ENCODE data around the gene DNMBP. TPM values are rescaled to one million over a fixed set of nuclear protein-coding genes. Genes with fewer than 3 reads are reported as not detected.
A peak's percentile ranks its signal among the peaks of the same experiment; 100 is the strongest.
"Not testable (repeated sequence)": the region's sequence is repeated elsewhere in the genome, so short reads cannot be mapped to it uniquely, and the experiment has no call there.

Gene DNMBP
- total RNA-seq, 1 experiment from 2014 or later, result 14.4 TPM

DNA sequence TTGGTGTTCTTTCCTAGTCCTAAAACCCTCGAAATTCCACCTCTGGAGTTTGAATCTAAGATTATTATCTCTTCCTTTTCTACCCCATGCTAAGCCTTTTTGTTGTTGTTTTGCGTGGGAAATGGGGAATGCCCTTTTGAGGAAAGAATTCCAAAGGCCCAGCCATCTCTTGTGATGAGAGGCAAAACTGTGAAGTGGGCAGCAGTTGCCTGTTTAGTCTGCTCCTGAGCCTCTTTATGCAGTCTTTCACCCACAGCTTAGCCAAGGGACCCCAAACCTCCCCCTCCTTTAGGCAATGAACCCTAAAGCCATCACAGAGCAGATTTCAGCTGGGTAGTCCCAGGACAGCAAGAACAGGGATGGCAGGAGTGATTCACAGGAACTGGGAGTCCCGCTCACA is 95.5 kb downstream of the DNMBP start:
- DNase-seq (ENCODE audit: low spot score), result no peak

DNA sequence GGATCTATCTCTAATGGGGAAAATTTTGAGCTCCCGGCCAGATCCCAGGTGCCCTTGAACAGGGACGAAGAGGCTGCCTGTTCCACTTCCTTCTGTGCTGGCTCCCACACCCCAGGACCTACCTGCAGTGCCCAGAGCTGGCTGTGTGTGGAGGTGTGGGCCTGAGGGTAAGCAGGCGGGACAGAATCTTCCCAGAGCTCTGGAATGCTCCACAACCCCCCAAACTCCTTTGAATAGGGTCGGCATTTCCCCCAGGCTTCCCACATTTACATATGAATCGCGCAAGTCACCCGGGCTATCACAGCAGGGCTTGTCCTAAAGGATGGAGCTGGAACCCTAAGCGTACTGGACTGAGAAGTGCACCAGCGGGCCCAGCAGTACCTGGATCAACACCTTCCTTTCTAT is 95.9 kb downstream of the DNMBP start:
- DNase-seq (ENCODE audit: low spot score), result no peak

DNA sequence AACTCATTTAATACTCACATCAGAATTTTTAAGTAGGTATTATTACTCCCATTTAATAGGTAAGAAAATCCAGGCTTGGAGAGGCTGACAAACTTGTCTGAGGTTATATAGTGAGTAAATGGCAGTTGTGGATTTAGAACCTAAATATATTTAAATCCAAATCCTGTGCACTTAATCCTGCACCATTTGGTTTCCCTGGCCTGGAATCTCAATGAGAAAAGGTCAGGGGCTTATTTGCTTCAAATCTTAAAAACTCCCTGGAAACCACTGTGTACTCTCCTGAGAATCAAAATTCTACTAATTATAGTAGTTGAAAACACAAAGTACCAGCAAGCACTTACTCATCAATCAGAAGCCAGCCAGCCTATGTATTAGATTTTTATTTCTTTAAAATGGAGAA is 97.7 kb downstream of the DNMBP start:
- no peak for DNase-seq (ENCODE audit: low spot score)

DNA sequence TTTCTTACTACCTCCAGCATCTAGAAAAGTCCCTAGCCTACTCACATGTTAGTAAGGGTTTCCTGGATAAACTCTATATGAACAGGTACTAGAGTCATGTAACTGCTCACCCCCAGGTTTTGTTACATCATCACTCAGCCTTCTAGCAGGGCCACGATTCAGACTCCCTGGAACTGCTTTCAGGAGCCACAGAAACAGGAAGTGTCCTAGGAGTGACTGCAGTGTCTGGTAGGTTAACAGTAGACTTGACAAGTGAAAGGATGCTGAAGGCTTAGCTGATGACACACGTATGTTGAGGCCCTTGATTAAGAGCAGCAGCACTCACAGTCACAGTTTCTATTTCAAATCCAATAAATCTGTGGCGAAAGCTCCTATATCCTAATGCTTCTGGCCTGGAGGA is 101.2 kb downstream of the DNMBP start:
- no peak for DNase-seq (ENCODE audit: low spot score)

DNA sequence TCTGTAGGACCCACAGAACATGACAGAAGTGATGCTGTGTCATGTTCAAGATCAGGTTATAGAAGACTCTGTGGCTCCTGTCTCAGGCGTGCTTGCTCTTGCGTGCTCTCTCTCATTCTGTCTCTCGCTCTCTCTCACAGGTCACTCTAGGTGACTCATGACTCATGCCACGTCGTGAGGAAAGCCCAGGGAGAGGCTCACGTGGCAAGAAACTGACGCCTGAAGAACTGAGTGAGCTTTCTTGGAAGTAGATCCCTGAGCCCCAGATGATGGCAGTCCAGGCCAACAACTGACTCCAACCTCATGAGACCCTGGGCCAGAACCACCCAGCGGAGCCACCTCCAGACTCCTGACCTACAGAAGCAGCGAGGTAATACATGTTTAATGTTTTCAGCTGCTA is 103.3 kb downstream of the DNMBP start:
- peak; percentile 29 for DNase-seq (ENCODE audit: low spot score)

DNA sequence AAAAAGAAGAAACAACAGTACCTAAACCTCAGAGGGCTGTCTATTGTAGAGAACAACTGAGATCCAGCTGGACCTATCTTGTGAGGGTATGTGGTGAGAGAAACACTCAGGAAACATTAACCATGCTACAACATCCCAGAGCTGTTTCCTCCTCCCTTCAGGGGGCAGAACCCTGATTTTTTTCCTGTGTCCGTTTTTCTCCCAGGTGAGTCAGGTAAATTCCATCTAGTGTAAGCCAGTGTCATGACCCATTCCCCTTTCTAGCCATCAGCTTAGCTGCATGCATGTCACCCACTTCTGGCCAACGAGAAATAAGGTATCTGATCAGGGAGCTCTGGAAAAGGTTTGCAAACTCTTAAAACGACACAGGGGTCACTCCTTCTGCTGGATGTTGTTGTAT is 103.8 kb downstream of the DNMBP start:
- DNase-seq (ENCODE audit: low spot score), result no peak

DNA sequence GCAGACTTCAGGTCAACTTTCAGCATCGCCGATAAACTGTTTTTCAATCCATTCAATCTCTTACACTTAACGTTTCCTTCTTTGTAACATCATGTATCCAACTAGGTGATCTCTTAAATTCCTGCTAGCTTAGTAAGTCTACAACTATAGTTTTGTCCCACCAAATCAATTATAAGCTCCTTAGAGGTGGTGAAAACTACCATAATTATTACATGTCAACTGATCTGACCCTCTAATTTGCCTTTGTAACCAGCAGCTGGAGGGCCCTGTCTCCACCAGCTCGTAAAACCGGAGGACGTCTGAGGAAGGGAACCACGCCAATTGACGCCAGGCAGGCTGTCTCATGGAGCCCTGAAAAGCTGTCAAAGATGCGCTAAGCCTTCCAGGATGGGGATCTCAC is 113.9 kb downstream of the DNMBP start:
- DNase-seq (ENCODE audit: low spot score), result no peak

DNA sequence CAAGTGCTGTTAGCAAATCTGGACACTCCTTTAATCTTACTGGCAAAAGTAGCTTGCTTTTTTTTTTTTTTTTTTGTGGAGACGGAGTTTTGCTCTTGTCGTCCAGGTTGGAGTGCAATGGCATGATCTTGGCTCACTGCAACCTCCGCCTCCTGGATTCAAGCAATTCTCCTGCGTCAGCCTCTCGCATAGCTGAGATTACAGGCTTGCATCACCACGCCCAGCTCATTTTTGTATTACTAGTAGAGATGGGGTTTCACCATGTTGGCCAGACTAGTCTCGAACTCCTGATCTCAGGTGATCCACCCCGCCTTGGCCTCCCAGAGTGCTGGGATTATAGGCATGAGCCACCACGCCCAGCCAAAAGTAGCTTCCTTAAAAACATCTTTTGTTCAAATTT is 114.7 kb downstream of the DNMBP start:
- DNase-seq (ENCODE audit: low spot score), result not testable (repeated sequence)

DNA sequence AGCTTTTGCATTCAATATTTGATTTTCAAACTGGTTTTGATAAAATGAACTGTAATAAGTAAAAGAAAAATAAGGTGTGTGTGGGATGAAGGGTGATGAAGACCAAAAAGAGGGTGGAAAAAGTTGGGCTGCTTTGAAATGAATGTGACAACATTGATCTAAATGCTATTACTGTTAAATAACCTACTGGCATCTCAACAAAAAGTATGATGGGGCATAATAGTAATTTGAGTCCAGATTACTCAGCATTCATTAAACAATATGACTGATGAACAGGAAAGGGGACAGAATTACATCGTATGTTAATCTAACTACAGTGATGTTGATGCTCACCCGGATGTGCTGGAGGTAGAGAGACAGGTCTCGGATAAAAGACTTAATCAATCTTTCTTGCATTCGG is 115.1 kb downstream of the DNMBP start:
- DNase-seq (ENCODE audit: low spot score), result no peak

DNA sequence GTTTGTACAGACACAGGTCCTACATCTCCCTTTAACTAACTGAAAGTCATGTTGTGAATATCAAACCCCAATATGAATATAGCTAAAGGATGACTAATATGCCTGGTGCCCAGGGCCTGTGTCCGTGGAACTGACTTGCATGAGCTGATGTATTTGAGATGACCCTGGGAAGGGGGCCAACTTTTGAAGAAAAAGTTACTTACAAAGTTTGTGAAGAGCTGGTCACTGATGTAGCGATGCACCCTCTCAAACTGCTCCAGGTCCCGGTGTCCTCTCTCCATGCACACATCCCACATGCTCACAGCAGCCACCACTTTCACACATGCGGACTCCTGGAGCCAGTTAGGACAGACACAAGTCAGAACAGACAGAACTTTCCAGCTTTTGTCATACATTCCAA is 121.1 kb downstream of the DNMBP start:
- DNase-seq (ENCODE audit: low spot score), result no peak

DNA sequence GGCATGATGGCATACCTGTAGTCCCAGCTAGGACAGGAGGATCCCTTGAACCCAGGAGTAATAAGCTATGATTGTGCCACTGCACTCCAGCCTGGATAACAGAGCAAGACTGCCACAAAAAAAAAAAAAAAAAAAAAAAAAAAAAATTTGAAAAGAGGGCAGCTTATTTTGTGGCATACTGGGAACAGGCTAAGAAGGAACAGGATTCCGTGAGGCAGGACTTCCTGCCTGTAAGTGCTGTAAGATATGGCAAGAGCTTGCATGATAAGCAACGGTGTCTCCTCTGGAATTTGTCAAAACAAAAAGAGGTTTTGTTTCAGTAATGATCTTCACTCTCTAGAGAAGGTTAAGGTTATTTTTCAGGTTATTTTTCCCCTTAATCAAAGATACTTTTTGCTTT is 126.2 kb downstream of the DNMBP start:
- DNase-seq (ENCODE audit: low spot score), result no peak

DNA sequence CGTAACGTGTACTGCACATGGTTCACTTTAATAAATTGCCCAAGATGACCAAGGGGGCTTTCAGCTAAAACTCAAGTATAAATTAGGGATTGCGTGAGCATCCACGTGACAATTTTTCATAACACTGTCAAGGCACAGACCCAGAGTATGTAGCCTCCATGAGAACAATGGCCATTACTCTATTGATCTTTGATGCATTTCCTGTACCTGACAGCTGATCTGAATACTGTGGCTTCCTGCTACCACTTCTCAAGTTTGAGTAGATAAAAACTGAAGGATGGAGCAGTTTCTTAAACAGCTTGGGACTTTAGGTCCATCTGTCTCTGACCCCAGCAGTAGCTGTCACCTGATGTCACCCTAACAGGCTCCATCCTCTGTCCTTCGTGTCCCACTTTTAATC is 128.4 kb downstream of the DNMBP start:
- no peak for DNase-seq (ENCODE audit: low spot score)

DNA sequence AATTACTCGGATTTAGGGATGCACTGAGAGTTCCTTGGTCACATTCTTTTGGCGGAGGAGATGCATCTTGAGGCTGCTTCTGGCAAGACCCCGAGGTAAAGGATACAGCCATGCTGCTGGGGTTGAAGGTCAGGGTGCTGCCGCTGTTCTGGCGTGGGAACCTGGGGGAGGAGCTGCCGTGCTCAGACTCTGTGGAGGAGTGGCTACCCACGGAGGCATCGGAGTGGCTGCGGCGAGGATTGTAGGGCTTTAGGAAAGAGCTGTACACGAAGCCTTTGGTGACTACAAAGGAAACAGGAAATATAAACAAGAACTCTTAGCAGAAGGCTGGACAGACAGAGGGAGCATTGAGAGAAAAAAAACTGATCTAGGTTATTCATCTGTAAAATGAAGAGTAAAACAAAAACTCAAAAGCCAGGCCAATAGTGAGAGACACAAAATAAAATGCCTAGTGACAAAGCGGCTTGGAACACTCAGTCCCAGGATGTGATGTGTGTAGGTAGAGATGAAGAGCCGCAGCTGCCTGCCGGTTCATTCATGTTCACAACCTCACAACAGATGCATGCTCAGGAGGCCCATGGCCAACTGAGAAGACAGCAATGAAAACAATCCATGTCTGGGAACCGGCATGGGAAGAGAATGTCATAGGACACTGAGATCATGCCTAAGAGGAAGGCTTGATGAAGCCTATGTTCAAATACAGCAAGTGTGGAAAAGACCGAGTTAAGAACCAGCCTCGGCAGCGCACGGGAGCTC is 129.5 kb downstream of the DNMBP start:
- DNase-seq (ENCODE audit: low spot score), result no peak

DNA sequence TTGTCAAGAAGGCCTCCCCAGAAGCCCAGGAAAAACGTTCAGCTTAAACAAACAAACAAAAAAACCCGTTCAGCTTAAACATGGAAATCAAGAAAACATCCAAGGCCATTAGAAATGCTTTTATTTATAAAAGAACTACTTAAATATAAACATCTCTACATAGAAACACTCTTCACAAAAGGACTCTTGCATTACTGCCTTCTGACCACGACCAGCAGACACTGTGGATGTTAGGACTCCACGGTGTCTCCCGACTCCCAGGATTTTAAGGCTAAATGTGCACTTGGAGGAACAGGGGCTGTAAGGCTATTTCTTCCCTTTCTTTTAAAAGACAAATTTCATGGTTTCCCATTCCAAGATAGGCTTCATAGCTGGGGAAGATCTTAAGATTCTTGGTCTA is 134.3 kb downstream of the DNMBP start:
- DNase-seq (ENCODE audit: low spot score), result no peak

DNA sequence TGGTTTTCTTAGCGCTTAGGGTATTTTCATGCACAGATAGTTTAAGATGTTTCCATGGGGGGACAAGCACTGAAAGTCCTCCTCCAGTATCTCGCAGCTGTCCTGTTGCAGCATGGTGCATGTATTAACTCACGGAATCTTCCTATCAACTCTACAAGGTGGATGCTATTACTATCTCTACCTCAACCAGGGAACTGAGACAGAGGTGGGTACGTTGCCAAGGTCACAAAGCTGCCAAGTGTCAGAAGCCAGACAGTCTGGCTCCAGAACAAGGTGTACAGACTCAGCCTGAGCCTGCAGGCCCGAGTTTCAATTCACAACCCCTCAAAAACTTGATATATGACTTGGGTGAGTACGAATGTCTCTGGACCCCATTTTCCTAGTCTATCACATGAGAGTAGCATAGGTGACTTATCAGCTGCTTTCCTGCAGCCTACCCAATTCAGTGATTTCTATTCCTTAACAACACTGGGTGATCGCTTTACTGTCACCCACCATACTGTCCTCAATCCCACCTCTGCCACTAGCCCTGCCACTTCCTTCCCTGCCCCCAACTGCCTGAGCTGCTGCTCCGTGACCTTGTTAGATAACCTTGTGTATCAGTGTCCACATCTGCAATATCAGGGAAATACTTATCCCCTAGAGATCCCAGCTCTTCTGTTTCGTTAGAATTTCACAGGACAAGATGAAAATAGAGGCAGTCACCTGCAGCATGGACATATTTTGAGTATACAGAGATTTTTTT is 135.2 kb downstream of the DNMBP start:
- DNase-seq (ENCODE audit: low spot score), result no peak

DNA sequence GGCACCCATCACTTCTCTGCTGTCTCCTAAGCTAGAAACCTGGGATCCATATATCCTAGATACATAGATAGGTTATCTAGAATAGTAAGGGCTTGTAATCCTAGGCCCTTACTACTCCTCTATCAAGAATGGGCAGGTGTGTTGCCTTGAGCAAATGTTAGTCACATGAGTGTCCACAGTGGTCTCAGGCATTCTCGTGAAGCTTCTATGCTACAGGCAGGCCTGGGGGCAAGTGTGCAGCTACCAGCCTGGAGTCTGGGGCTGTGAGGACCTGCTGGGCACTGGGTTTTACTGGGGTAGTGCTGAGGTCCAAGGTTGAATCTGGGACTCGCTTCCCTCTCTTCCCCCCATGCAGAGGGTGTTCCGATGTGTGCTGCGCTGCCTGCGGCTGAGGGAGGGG is 135.9 kb downstream of the DNMBP start:
- no peak for DNase-seq (ENCODE audit: low spot score)

DNA sequence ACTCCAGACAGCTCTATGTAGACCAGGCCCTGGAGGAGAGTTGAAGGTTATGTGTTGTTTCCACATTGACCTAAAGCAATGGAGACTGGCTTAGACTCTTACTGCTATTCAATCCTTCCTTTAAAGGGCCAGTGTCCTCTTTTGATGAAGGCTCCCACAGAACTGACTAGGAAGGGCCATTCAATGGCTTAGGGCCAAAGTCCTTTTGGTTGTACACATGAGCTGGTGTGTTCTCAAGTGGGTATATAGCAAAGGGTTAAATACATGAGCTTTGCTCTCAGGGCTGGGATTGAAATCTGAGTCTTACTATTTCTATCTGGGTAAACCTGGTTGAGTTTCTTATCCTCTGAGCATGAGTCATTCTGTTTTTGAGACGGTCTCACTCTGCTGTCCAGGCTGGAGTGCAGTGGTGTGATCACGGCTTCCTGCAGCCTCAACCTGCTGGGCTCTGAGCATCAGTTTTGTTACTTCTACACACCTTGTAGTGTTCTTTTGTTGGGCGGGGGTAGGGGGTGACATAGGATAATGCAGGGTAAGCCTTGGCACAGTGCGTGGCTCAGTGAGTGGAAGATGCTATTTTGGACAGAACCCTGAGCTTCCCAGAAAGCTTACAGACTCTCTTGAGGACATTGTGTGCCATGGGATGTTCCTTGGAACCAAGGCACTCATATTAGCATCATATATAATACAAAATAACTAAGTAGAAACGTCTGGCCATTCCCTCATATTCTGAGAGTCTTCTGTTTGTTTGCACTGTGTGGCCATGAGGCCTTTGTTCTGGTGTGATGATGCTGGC is 137.2 kb downstream of the DNMBP start:
- DNase-seq (ENCODE audit: low spot score), result no peak

DNA sequence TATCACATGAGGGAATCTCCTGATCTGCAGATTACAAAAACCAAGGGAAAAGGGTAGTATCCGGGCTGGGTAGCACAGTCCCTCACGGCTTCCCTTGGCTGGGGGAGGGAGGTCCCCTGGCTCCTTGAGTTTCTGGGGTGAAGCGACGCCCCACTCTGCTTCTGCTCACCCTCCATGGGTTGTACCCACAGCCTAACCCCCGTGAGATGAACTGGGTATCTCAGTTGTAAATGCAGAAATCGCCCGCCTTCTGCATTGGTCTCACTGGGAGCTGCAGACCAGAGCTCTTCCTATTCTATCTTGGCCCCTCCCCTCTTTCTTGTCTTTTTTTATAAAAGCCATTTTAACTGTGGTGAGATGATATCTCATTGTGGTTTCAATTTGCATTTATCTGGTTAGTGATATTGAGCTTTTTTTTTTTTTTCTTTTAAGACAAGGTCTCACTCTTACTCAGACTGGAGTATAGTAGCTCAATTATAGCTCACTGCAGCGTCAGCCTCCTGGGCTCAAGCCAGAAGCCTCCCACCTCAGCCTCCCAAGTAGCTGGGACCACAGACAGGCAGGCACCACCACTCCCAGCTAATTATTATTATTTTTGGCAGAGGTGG is 139.5 kb downstream of the DNMBP start:
- no peak for DNase-seq (ENCODE audit: low spot score)

DNA sequence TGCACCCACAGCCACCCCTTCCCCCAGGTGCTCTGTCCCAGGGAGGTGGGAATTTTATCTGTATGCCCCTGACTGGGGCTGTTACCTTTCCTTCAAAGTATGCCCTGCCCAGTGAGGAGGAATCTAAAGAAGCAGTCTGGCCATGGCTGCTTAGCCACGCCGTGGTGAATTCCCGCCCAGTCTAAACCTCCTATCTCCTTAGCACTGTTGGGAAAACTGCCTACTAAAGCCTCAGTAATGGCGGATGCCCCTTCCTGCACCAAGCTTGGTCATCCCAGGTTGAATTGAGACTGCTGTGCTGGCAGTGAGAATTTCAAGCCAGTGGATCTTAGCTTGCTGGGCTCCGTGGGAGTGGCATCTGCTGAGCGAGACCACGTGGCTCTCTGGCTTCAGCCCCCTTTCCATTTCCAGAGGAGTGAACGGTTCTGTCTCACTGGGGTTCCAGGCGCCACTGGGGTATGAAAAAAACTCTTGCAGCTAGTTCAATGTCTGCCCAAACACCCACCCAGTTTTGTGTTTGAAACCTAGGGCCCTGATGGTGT is 140.1 kb downstream of the DNMBP start:
- no peak for DNase-seq (ENCODE audit: low spot score)

DNA sequence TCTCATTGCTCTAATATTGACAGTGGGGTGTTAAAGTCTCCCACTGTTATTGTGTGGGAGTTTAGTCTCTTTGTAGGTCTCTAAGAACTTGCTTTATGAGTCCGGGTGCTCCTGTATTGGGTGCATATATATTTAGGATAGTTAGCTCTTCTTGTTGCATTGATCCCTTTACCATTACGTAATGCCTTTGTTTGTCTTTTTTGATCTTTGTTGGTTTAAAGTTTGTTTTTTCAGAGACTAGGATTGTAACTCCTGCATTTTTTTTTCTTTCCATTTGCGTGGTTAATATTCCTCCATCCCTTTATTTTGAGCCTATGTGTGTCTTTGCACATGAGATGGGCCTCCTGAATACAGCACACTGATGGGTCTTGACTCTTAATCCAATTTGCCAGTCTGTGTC is 142.5 kb downstream of the DNMBP start:
- not testable (repeated sequence) for DNase-seq (ENCODE audit: low spot score)

DNA sequence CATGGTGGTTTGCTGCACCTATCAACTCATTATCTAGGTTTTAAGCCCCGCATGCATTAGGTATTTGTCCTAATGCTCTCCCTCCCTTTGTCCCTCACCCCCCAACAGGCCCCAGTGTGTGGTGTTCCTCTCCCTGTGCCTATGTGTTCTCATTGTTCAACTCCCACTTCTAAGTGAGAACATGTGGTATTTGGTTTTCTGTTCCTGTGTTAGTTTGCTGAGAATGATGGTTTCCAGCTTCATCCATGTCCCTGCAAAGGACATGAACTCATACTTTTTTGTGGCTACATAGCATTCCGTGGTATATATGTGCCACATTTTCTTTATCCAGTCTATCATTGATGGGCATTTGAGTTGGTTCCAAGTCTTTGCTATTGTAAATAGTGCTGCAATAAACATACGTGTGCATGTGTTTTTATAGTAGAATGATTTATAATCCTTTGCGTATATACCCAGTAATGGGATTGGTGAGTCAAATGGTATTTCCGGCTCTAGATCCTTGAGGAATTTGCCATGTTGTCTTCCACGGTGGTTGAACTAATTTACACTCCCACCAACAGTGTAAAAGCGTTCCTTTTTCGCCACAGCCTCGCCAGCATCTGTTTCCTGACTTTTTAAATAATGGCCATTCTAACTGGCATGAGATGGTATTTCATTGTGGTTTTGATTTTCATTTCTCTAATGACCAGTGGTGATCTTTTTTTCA is 146.1 kb downstream of the DNMBP start:
- not testable (repeated sequence) for DNase-seq (ENCODE audit: low spot score)
